HepG2 (cell line): ENCODE results near the gene TTC21B. TPM values are rescaled to one million over a fixed set of nuclear protein-coding genes. Genes with fewer than 3 reads are reported as not detected.

Experiments
- ATF7-NPFF ChIP-seq: sonication (generic); formaldehyde crosslinking; IDR thresholded peaks from 2 replicates; pipeline ENCODE4 v1.8.1; 2023; ENCODE audit warnings: mild to moderate bottlenecking, low read depth, missing genetic modification reagents, moderate library complexity
- CTCF ChIP-seq: sonication (generic); formaldehyde crosslinking; IDR thresholded peaks from 2 replicates; pipeline ENCODE4 v1.5.0; 2020; ENCODE audit warnings: mild to moderate bottlenecking, missing genetic modification reagents, moderate library complexity
- GABPA ChIP-seq, 2 experiments: IDR thresholded peaks; 2 replicates each; pipeline ENCODE4 v1.6.1; 2011 to 2016; ENCODE audit warnings: low read depth in 2 of 2, low read length in 1 of 2, missing biosample characterization in 1 of 2, missing genetic modification characterization in 1 of 2
- GMEB2 ChIP-seq: IDR thresholded peaks from 2 replicates; pipeline ENCODE4 v1.6.1; 2016; ENCODE audit warnings: missing biosample characterization, missing genetic modification reagents, low read depth
- HNRNPL ChIP-seq: fragments of 200-400 bp; formaldehyde crosslinking; IDR thresholded peaks from 2 replicates; pipeline ENCODE4 v1.6.1; 2017; ENCODE audit warnings: mild to moderate bottlenecking, low read depth, low read length
- IRX3 ChIP-seq: sonication (generic); formaldehyde crosslinking; IDR thresholded peaks from 2 replicates; pipeline ENCODE4 v1.8.1; 2023; ENCODE audit warnings: mild to moderate bottlenecking, low read depth, missing genetic modification reagents, borderline replicate concordance
- MEIS2 ChIP-seq: sonication (generic); formaldehyde crosslinking; IDR thresholded peaks from 2 replicates; pipeline ENCODE4 v1.9.0; 2021; ENCODE audit warnings: mild to moderate bottlenecking, missing genetic modification reagents
- MTF2 ChIP-seq: sonication (generic); formaldehyde crosslinking; IDR thresholded peaks from 2 replicates; pipeline ENCODE4 v1.5.0; 2020; ENCODE audit warnings: missing genetic modification reagents, borderline replicate concordance
- MYNN ChIP-seq: sonication (generic); formaldehyde crosslinking; IDR thresholded peaks from 2 replicates; pipeline ENCODE4 v1.4.0; 2020; ENCODE audit warnings: mild to moderate bottlenecking, low read depth, missing genetic modification reagents
- MZF1 ChIP-seq: sonication (generic); formaldehyde crosslinking; IDR thresholded peaks from 2 replicates; pipeline ENCODE4 v1.8.1; 2023; ENCODE audit warnings: mild to moderate bottlenecking, missing genetic modification reagents, borderline replicate concordance
- NFE2 ChIP-seq: sonication (generic); formaldehyde crosslinking; IDR thresholded peaks from 2 replicates; pipeline ENCODE4 v1.4.0; 2020; ENCODE audit warnings: missing genetic modification reagents
- NFYC ChIP-seq: IDR thresholded peaks from 2 replicates; pipeline ENCODE4 v1.6.1; 2016; ENCODE audit warnings: missing genetic modification reagents, missing compliant biosample characterization
- THAP7 ChIP-seq: sonication (generic); formaldehyde crosslinking; IDR thresholded peaks from 2 replicates; pipeline ENCODE4 v1.8.1; 2023; ENCODE audit warnings: mild to moderate bottlenecking, missing genetic modification reagents
- TP53 ChIP-seq: sonication (generic); formaldehyde crosslinking; conservative IDR thresholded peaks from 2 replicates; pipeline ENCODE4 v1.4.0; 2020; ENCODE audit warnings: missing genetic modification reagents
- WIZ ChIP-seq: sonication (generic); formaldehyde crosslinking; IDR thresholded peaks from 2 replicates; pipeline ENCODE4 v1.5.1; 2020; ENCODE audit warnings: mild to moderate bottlenecking, missing genetic modification reagents
- ZKSCAN8 ChIP-seq: IDR thresholded peaks from 2 replicates; pipeline ENCODE4 v1.6.1; 2016; ENCODE audit warnings: borderline replicate concordance, missing genetic modification reagents, missing compliant biosample characterization
- ZNF275 ChIP-seq: sonication (generic); formaldehyde crosslinking; IDR thresholded peaks from 2 replicates; pipeline ENCODE4 v1.8.0; 2022; ENCODE audit warnings: missing genetic modification reagents, mild to moderate bottlenecking, inconsistent platforms, borderline replicate concordance
- ZNF292 ChIP-seq: sonication (generic); formaldehyde crosslinking; IDR thresholded peaks from 2 replicates; pipeline ENCODE4 v1.8.1; 2022; ENCODE audit warnings: mild to moderate bottlenecking, low read depth, missing genetic modification reagents, borderline replicate concordance
- ZNF558 ChIP-seq: sonication (generic); formaldehyde crosslinking; IDR thresholded peaks from 2 replicates; pipeline ENCODE4 v1.9.0; 2022; ENCODE audit warnings: mild to moderate bottlenecking, missing genetic modification reagents, borderline replicate concordance
- ZNF615 ChIP-seq: sonication (generic); formaldehyde crosslinking; IDR thresholded peaks from 2 replicates; pipeline ENCODE4 v1.5.0; 2020; ENCODE audit warnings: mild to moderate bottlenecking, missing genetic modification reagents, borderline replicate concordance
- ZNF670 ChIP-seq: sonication (generic); formaldehyde crosslinking; IDR thresholded peaks from 2 replicates; pipeline ENCODE4 v1.8.0; 2022; ENCODE audit warnings: mild to moderate bottlenecking, missing genetic modification reagents, borderline replicate concordance
- ZNF782 ChIP-seq: sonication (generic); formaldehyde crosslinking; IDR thresholded peaks from 2 replicates; pipeline ENCODE4 v1.4.0; 2020; ENCODE audit warnings: missing genetic modification reagents, mild to moderate bottlenecking, borderline replicate concordance
- ZNF883 ChIP-seq: sonication (generic); formaldehyde crosslinking; IDR thresholded peaks from 2 replicates; pipeline ENCODE4 v1.5.1; 2020; ENCODE audit warnings: mild to moderate bottlenecking, missing genetic modification reagents; ENCODE audit errors: not compliant biosample characterization
- polyA plus RNA-seq, 8 experiments: library from polyadenylated mRNA; depleted of rRNA in 3 of 8; stranded (reverse) in 7 of 8; unstranded in 1 of 8; fragments of >200 nt; fragmentation: Illumina TruSeq in 4 of 8; extraction: Trizol in 4 of 8; gene quantifications; 2 replicates each; pipeline versions ENCODE4 v1.2.1 to v1.2.3, GENCODE V29; 2011 to 2016; ENCODE audit warnings: low read depth in 4 of 8, missing spikeins in 1 of 8, mixed read lengths in 1 of 8; ENCODE audit not compliant: insufficient read depth in 1 of 8
- total RNA-seq, 5 experiments: library from RNA; depleted of rRNA; stranded (reverse); fragments of >200 nt; fragmentation: Illumina TruSeq; extraction: Trizol; gene quantifications; 2 replicates each; pipeline ENCODE4 v1.2.3, GENCODE V29; 2016; ENCODE audit warnings: low read depth in 1 of 5

TTC21B gene
- total and polyA plus RNA-seq, 2 of the 13 experiments (the other 11 are each of a cell fraction or from before 2014, with no cell fraction given): 39.1 to 67.1 TPM

- peak; percentile 90 for TF ChIP-seq CTCF (CRISPR knock-in tag)
- no peak for TF ChIP-seq MZF1 (CRISPR knock-in tag)
- peak; percentile 81 for TF ChIP-seq ZNF292
- no peak; the same call in 1 of the 2 replicates for TF ChIP-seq ZNF558
- TF ChIP-seq ZNF615 (CRISPR knock-in tag): 0 out of 2 replicates have a peak, but pooled peaks have one; percentile 26
- no peak for TF ChIP-seq GABPA (IDR thresholded peaks at IDR 0.05; ENCODE audit: low read depth, low read length)
- TF ChIP-seq GABPA (CRISPR knock-in tag; IDR thresholded peaks at IDR 0.05; ENCODE audit: low read depth): peak; percentile 40
- TF ChIP-seq MYNN: no peak
- peak; percentile 93 for TF ChIP-seq MEIS2
- no peak for TF ChIP-seq NFE2 (CRISPR knock-in tag)
- TF ChIP-seq TP53 (CRISPR knock-in tag): peak; percentile 89
- TF ChIP-seq ZNF782: peak; percentile 48; the same call in 1 of the 2 replicates
- peak; percentile 75 for TF ChIP-seq ZKSCAN8
- TF ChIP-seq WIZ (CRISPR knock-in tag): 0 out of 2 replicates have a peak, but pooled peaks have one; percentile 67
- peak; percentile 92 for TF ChIP-seq ZNF883 (CRISPR knock-in tag)
- no peak for TF ChIP-seq HNRNPL
- TF ChIP-seq ZNF670 (CRISPR knock-in tag): peak; percentile 88
- 0 out of 2 replicates have a peak, but pooled peaks have one; percentile 18 for TF ChIP-seq MTF2 (CRISPR knock-in tag)
- TF ChIP-seq GMEB2: peak; percentile 21; the same call in 1 of the 2 replicates
- no peak; the same call in 1 of the 2 replicates for TF ChIP-seq ZNF275 (CRISPR knock-in tag)
- peak; percentile 96 for TF ChIP-seq THAP7 (CRISPR knock-in tag)
- TF ChIP-seq IRX3 (CRISPR knock-in tag): 0 out of 2 replicates have a peak, but pooled peaks have one; percentile 27
- TF ChIP-seq ATF7-NPFF (CRISPR knock-in tag): peak; percentile 77
- peak; percentile 85 for TF ChIP-seq NFYC
Measured at GRCh38 chr2:165953655-165954606, at the start of gene TTC21B (continued).
